Tibial nerve (tissue), 4 donors: ENCODE measurements around the gene AKR1A1.

ENCODE experiments used
- CTCF ChIP-seq, 5 experiments: fragments of 200-600 bp in 3 of 5; fragments of 450-650 bp in 2 of 5; sonication (generic) in 3 of 5; IDR thresholded peaks; one replicate each; pipeline ENCODE4 v1.5.1; 2016 to 2019; ENCODE audit warnings: antibody characterized with exemption in 5 of 5, mild to moderate bottlenecking in 3 of 5, moderate library complexity in 2 of 5
- EP300 ChIP-seq, 2 donors: sonication (generic); formaldehyde crosslinking; IDR thresholded peaks; one replicate each; pipeline ENCODE4 v1.6.1; 2017; ENCODE audit warnings: antibody characterized with exemption in 2 of 2, mild to moderate bottlenecking in 1 of 2
- POLR2A ChIP-seq, 2 donors: fragments of 450-650 bp; IDR thresholded peaks; one replicate each; pipeline ENCODE4 v1.6.1; 2017; ENCODE audit warnings: antibody characterized with exemption in 2 of 2, mild to moderate bottlenecking in 2 of 2, moderate library complexity in 2 of 2

- TF ChIP-seq EP300 (IDR thresholded peaks at IDR 0.05) (no peak), CTCF (IDR thresholded peaks at IDR 0.05) (no peak), POLR2A (IDR thresholded peaks at IDR 0.05) (no peak)
Measured at GRCh38 chr1:45544530-45544929, 6.1 kb upstream of the AKR1A1 start.
